Kasumi-1 (cell line): Measurements from ENCODE around the gene RGS7.
"Not testable (repeated sequence)": the region's sequence is repeated elsewhere in the genome, so short reads cannot be mapped to it uniquely, and the experiment has no call there.

ENCODE experiments used
- DNase-seq, 2 experiments: peaks; one replicate each; lab custom pipeline; 2025; lab: John Stamatoyannopoulos, UW

Gene RGS7

GRCh38 chr1:241272828-241273227 is 84.2 kb downstream of the RGS7 start:
- DNase-seq, result no peak

- DNase-seq, result no peak
Measured at GRCh38 chr1:241271427-241271826, 85.6 kb downstream of the RGS7 start.

- DNase-seq, result no peak
Measured at GRCh38 chr1:241270016-241270415, 87.0 kb downstream of the RGS7 start.

GRCh38 chr1:241269116-241269515 is 87.9 kb downstream of the RGS7 start:
- no peak for DNase-seq

GRCh38 chr1:241266121-241266520 is 90.9 kb downstream of the RGS7 start:
- DNase-seq, result no peak

GRCh38 chr1:241265428-241265827 is 91.6 kb downstream of the RGS7 start:
- DNase-seq, result no peak

GRCh38 chr1:241263346-241263745 is 93.7 kb downstream of the RGS7 start:
- no peak for DNase-seq

- no peak for DNase-seq
Measured at GRCh38 chr1:241253471-241253870, 103.5 kb downstream of the RGS7 start.

- no peak for DNase-seq
Measured at GRCh38 chr1:241250465-241250864, 106.5 kb downstream of the RGS7 start.

- DNase-seq, result no peak
Measured at GRCh38 chr1:241240069-241240468, 116.9 kb downstream of the RGS7 start.

- no peak for DNase-seq
Measured at GRCh38 chr1:241237873-241238272, 119.1 kb downstream of the RGS7 start.

GRCh38 chr1:241235256-241235897 is 121.6 kb downstream of the RGS7 start:
- DNase-seq, result no peak

GRCh38 chr1:241229711-241230110 is 127.3 kb downstream of the RGS7 start:
- no peak for DNase-seq

GRCh38 chr1:241229216-241229615 is 127.8 kb downstream of the RGS7 start:
- DNase-seq, result no peak

- no peak for DNase-seq
Measured at GRCh38 chr1:241228339-241228738, 128.7 kb downstream of the RGS7 start.

- no peak for DNase-seq
Measured at GRCh38 chr1:241225741-241226140, 131.3 kb downstream of the RGS7 start.

GRCh38 chr1:241224189-241224588 is 132.8 kb downstream of the RGS7 start:
- not testable (repeated sequence) for DNase-seq

GRCh38 chr1:241222813-241223212 is 134.2 kb downstream of the RGS7 start:
- not testable (repeated sequence) for DNase-seq

GRCh38 chr1:241221319-241221718 is 135.7 kb downstream of the RGS7 start:
- DNase-seq, result no peak

GRCh38 chr1:241220913-241221312 is 136.1 kb downstream of the RGS7 start:
- DNase-seq, result not testable (repeated sequence)

GRCh38 chr1:241219449-241219848 is 137.6 kb downstream of the RGS7 start:
- no peak for DNase-seq

GRCh38 chr1:241217516-241217915 is 139.5 kb downstream of the RGS7 start:
- DNase-seq, result no peak

- DNase-seq, result no peak
Measured at GRCh38 chr1:241215683-241216082, 141.3 kb downstream of the RGS7 start.

- no peak for DNase-seq
Measured at GRCh38 chr1:241215203-241215602, 141.8 kb downstream of the RGS7 start.
